ENCODE data around the gene MAP1B. TPM values are rescaled to one million over a fixed set of nuclear protein-coding genes. Genes with fewer than 3 reads are reported as not detected.

MAP1B gene
- total and polyA plus RNA-seq, 9 of the 15 experiments (the other 6 are each of a cell fraction or from before 2014, with no cell fraction given): 5.2 to 66.1 (median 17.3) TPM

GRCh38 chr5:72234265-72234700 lies 127.0 kb downstream of the MAP1B start (continued):
- TF ChIP-seq ZMIZ1 (IDR thresholded peaks at IDR 0.05; ENCODE audit: low read depth in 2 of 2, low read length in 2 of 2) (no peak), POLR2A (conservative IDR thresholded peaks at IDR 0.05) (no peak), TFAM (CRISPR knock-in tag; conservative IDR thresholded peaks at IDR 0.05) (no peak), XRCC4 (IDR thresholded peaks at IDR 0.05; ENCODE audit: extremely low read depth, insufficient read depth, insufficient read length) (no peak), ETV5 (CRISPR knock-in tag; IDR thresholded peaks at IDR 0.05; ENCODE audit: low read depth) (no peak), LEF1 (IDR thresholded peaks at IDR 0.05) (peak; percentile 74), GTF2E2 (tag; IDR thresholded peaks at IDR 0.05) (no peak), RFX5 (IDR thresholded peaks at IDR 0.05; ENCODE audit: low read depth, low read length) (no peak), RHOXF2B (CRISPR knock-in tag; conservative IDR thresholded peaks at IDR 0.05) (no peak), BRCA1 (IDR thresholded peaks at IDR 0.05) (no peak), BRCA1 (CRISPR knock-in tag; IDR thresholded peaks at IDR 0.05) (no peak), THRAP3 (IDR thresholded peaks at IDR 0.05; ENCODE audit: borderline replicate concordance) (no peak), SREBF1 (IDR thresholded peaks at IDR 0.05; ENCODE audit: borderline replicate concordance, low read depth, low read length) (no peak), CCAR2 (IDR thresholded peaks at IDR 0.05; ENCODE audit: low read depth, low read length) (no peak), PBX2 (CRISPR knock-in tag; IDR thresholded peaks at IDR 0.05; ENCODE audit: low read depth) (no peak), PBX2 (tag; conservative IDR thresholded peaks at IDR 0.05; ENCODE audit: low read depth) (peak; percentile 51), BRD9 (IDR thresholded peaks at IDR 0.05; ENCODE audit: low read depth, partially characterized antibody) (peak; percentile 79), NRF1 (conservative IDR thresholded peaks at IDR 0.05 in 1 of 2, IDR thresholded peaks at IDR 0.05 in 1 of 2) (no peak), EP400 (IDR thresholded peaks at IDR 0.05) (peak; percentile 40; the same call in 1 of the 2 replicates), AFF1 (IDR thresholded peaks at IDR 0.05; ENCODE audit: low read depth in 1 of 2, partially characterized antibody in 2 of 2) (peak; percentile 48 to 51), NFYB (IDR thresholded peaks at IDR 0.05; ENCODE audit: extremely low read depth, insufficient read length) (no peak)

All from K562 (cell line).